Measurements from ENCODE around the gene TBC1D3E.
"Not testable (repeated sequence)": the region's sequence is repeated elsewhere in the genome, so short reads cannot be mapped to it uniquely, and the experiment has no call there.

TBC1D3E gene

GRCh38 chr17:38127651-38128050 is at the start of gene TBC1D3E:
TSS of gene TBC1D3E (plus strand) at chr17:38127951. CDS start at chr17:38129496, 1,545 bp downstream.
- not testable (repeated sequence) for DNase-seq (ENCODE audit: low read depth in 1 of 2, low spot score in 1 of 2)

- not testable (repeated sequence) for DNase-seq (ENCODE audit: low read depth in 1 of 2, low spot score in 1 of 2)
These were observed 40.4 kb upstream of the TBC1D3E start for GRCh38 chr17:38087344-38087743.

DNA sequence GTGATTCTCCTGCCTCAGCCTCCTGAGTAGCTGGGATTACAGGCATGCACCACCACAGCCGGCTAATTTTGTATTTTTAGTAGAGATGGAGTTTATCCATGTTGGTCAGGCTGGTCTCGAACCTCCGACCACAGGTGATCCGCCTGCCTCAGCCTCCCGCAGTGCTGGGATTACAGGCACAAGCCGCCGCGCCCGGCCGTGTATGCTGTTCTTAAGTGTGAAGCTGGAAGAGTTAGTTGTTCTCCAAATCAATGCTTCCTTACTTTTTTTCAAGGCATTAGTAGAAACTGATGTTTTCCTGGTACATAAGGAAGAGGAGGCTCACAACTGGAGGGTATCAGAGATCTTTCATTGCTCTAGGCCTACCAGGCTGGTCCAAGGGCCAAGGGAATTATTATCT is 39.6 kb upstream of the TBC1D3E start:
- not testable (repeated sequence) for DNase-seq (ENCODE audit: low read depth in 1 of 2, low spot score in 1 of 2)

GRCh38 chr17:38094059-38094694 is 33.6 kb upstream of the TBC1D3E start:
- DNase-seq (ENCODE audit: low read depth in 1 of 2, low spot score in 1 of 2), result not testable (repeated sequence)

DNA sequence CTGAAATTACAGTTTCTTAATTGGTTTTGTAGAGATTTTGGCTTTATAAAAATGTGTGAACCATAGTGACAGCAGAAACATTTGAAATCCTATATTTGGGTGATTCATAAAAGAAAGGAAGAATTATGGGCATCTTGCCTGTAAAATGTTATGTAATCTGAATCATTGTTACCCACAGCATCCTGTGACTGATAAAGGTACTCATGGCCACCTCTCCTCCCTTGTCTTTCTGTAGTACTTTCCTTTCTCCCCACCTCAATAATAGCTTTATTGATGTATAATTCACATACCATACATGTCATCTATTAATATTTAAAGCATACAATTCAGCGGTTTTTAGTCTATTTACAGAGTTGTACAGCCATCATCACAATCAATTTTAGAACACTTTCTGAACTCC is 28.5 kb upstream of the TBC1D3E start:
- DNase-seq (ENCODE audit: low read depth in 1 of 2, low spot score in 1 of 2), result not testable (repeated sequence)

DNA sequence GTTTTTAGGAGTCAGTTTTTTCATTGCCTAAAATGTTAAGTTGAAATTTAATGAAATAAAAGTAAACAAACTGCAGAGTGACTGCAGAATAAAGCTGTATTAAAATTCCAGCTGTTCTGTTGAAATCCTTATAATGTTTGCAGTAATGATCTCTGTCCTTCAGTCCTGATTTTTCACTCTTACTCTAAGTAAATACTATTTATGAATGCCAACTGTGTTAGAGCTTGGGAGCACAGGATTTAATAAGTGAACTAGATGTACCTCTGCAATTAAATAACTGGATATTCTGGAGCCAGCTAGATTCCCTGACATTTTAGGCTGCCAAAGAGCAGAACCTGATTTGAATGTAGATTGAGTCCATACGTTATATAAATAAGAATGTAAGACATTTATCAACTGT is 7.9 kb upstream of the TBC1D3E start:
- not testable (repeated sequence) for DNase-seq (ENCODE audit: low read depth in 1 of 2, low spot score in 1 of 2)

- peak in 1 of 2 donors; percentile 0 for DNase-seq (ENCODE audit: low read depth in 1 of 2, low spot score in 1 of 2)
These were observed 7.1 kb downstream of the TBC1D3E start for GRCh38 chr17:38134860-38135259.

Data from activated T-helper 1 cell treated with anti-CD3 and anti-CD28 coated beads, Interleukin-2, amount 50 U/mL, for 16 hours (primary cell).